NCI-H526 (cell line): ENCODE results near the gene KMT2E.
A peak's percentile ranks its signal among the peaks of the same experiment; 100 is the strongest.

Experiments
- DNase-seq, 2 experiments: peaks; one replicate each; lab custom pipeline; 2025; lab: John Stamatoyannopoulos, UW

Gene KMT2E

DNA sequence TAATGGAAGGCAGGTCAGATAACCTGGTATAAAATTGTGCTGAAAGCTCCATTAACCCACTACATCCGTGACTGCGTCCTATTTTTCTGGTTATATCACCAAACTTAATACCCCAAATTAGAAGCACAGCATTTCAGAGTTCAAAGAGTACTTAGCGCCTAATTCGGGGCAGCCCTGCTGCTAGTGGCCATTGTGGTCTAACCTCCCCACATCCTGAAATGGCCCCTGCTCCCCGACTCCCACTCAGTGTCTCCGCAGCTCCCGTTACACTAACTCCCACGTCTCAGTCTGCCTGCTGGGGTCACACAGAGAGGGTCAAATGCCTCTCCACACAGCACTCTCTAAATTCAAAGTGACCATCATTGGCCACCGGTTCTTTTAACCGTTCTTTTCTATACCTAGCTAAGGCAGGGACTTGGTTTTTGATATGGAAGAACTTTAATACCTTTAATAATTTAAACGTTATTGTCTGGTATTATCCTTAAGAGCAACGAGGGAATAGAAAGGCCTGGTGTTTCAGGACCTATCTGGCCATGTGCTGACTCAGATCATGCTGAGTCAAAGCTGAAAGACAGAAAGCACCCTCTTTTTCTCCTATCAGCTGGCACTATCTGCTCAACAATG, 117.1 kb downstream of the KMT2E start:
- DNase-seq = no peak

DNA sequence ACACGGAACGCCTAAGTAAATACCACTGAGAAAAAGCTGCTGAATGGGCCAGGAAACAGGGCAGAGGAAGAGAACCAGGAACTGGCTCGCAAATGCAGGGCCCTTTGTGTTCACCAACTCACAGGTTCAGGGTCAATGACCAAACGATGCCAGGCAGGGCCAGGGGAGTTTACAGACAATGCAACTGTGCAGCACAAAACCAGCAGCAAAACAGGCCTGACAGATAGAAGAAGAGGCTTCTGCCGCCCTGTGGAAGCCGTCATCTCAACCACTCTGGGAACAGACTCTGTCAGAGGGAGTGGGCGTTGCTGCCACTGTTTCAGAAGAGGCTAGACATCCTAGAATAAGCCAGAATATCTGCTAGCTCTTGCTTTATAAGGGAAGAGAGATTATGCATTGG, 117.9 kb downstream of the KMT2E start:
- DNase-seq = no peak

DNA sequence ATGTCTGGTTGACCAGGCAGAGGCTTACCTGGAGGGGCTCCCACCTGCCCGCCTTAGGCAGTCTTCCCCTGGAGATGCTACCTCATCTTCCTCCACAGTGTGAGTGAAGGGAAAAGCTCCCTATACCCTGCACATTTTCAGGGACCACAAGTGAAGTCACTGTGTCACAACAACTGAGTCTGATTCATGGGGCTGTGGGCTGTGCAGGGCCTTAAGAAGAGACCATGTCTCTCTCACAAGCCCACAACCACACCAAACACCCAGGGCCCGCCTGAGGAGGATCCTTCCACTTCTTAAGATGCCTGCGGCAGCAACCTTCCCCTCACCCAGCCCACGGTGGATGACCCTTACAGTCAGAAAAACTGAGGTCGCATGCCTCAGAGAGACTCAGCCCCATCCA, 118.3 kb downstream of the KMT2E start:
- no peak for DNase-seq

DNA sequence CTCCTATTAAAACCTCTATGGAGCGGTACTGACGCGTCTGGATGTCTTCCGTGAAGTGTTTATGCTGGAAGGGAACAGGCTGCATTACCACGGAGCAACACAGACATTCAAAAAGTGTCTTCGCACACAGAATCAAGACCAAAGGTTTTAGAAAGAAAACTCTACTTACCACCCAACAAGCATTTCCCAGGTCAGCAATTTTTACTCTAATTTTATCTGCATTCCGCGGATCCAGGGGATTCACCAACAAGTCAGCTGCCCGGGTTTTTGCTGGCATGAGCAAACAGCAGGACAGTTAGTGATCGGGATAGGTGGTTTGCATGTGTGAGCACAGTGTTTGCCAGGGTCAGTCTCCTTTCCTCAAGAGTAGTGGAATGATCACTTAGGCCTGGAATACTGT, 118.8 kb downstream of the KMT2E start:
- no peak for DNase-seq

DNA sequence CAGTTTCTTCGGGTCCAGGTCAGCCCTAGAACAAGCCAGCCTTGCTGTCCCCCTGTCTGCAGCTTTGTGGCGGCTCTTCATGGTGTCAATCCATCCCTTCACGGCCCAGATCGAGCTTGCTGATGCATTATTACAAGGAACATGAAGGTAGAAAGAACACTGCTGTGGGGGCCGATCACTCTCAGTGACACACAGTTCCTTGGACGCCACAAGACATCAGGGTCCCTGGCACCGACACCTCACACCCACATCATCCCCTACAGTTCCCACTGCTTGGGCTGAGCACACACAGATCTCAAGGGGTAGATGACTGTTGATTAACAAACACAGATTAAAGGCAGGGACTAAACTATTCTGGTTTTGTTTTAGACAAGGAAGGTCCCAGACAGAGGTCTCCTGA, 119.4 kb downstream of the KMT2E start:
- no peak for DNase-seq

DNA sequence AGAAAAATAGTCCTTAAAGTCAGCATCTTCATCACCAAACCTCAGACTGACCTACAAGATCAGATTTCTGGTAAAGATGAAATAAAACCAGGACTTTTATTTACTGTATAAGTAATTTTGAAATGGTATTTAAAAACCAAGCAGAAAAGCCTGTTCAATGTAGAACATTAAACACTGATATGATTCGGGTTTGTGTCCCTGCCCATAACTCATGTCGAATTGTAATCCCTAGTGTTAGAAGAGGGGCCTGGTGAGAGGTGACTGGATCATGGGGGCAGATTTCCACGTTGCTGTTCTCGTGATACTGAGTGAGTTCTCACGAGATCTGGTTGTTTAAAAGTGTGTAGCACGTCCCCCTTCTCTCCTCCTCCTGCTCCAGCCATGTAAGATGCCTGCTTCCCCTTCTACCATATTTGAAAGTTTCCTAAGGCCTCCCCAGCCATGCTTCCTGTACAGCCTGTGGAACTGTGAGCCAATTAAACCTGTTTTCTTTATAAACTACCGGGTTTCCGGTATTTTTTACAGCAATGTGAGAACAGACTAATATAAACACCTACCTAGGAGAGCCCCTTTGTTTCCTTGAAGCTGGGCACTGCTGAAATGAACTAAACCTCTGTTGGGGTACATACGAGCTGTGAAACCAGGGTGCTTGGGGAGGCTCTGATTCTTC, 120.1 kb downstream of the KMT2E start:
- no peak for DNase-seq

DNA sequence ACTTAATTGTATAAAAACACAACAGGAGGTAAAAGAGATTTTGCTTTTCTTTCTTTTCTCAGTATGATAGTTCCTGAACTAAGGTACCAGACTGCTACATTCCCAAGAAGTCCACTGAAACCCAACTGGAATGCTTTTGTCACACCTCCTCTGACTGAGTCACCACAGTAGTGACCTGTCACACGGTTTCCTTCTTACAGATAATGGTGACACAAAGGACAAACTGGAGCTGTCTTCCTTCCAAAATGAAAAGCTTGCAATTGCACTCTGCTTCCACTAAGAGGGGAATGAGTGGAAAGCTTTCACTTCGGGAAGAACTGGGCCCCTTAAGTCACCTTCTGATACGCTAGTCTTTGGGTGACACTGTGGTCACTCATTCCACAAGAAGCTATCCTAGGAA, 122.2 kb downstream of the KMT2E start:
- DNase-seq = no peak

DNA sequence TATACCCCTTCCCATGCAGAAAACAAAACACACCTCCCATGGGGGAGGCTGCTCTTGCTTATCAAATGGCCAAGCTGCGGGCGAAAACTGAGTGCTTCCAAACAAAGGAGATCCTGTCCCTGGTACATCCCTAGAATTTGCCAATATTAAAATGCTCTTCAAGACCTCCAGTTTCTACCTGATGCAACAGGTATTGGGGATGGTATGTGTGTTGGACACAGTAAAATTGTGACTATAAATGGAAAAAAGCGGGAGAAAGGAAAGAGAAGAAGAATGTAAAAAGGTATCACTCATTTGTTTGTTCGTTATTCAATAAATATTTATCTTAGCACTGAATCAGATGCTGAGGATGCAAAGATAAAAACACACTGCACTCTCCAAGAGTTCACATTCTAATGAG, 123.9 kb downstream of the KMT2E start:
- no peak for DNase-seq

DNA sequence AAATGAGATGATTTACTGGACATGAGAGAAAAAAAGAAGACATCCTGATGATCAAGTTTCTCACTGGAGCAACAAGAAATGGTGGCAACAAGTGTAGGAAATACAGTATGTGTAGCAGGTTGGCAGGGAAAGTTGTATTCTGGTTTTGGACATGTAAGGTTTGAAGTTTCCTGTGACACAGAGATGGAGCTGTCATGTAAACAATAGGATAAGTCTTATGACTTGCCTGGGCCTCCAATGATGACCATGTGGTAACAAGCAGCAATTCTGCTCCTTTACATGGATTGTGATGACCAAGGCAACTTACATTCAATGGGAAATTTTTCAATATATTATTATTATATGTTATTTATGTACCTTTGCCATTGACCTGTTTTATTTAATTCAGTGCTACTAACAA, 125.4 kb downstream of the KMT2E start:
- no peak for DNase-seq

DNA sequence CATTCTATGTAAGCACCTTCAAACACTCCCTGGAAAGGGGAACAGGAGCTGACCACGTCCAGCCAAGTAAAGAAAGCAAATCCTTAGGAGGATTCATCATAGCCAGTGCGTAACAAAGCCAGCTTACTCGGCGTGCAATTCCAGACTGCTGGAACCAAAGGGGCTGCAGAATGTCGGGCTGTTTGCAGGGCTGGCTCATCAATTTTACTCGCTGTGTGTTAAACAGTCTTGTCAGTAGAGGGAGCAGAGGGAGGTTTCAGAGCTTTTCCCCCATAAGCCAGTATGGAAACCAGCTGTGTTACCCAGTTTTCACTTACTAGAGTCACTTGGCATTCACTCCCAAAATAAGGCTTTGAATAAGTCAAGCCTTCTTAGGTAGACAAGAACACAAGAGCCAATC, 127.1 kb downstream of the KMT2E start:
- DNase-seq = peak in 1 of 2 experiments; percentile 53

DNA sequence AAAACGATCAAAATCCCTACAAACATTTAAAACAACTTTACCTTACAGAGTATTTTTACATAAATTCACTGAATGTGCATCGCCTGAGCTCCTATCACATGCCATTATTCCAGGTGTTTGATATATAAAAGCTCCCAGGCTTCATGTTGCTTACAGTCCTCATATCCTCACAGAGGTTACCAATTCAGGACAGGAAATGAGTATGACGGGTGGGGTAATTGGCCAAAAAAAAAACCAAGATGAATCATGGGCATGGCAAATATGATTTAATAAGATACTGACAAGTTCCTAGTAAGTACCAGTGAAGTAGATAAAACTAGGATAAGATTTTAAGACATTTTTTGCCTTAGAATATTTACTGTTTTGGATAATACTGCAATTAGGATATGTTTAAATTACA, 135.8 kb downstream of the KMT2E start:
- no peak for DNase-seq

DNA sequence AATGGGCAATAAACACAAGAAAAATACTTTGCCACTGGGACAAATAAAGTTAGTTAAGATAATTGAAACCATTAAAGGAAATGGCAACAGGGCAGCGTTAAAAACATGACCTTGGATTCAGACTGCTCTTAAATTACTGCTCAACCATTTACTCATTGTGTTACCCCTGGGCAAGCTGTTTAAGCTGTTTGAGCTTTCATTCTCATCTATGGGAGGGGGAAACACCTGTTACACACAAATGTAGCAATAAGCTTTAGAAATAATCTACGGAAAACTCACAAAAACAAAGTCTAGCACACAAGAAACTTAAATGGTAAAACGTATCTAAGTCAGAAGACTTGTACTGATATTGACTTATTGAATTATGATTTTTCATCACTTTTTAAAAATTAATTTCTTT, 137.1 kb downstream of the KMT2E start:
- DNase-seq = no peak

DNA sequence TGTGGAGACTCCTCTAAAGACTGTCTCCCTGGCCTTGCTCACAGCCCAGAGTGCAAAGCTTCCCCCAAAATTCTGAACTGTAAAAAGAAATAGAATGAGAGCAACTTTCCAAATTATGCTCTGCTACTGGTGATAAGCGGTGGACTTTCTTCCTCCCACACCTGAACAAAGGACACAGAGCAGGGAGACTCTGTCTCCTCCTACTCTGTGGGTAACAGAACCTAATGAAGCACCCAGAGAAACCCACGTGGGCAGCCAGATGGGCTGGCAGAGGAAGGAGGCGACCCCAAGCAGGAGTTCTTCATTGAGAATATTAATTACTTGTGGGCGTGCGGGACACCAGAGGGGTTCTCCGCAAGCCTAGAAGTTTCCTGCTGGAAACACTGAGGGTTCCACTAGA, 139.5 kb downstream of the KMT2E start:
- DNase-seq = no peak

DNA sequence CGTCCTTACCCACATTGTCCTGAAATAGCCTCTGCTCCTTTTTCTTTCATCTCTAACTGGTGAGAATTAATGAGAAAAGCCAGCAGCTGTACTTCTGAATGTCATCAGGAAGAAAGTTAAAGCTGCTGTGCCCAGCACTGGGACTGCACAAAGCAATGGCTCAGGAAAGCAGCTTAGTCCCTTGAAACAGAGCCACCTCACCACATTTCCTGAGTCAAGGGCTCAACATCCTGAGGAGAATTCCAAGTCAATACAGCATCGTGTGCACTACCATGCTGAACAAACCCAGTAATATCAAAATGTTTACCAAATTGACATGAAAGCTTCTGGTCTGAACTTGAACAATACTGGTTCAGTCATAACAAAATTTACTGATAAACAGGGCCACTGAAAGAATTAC, 140.1 kb downstream of the KMT2E start:
- DNase-seq = no peak

DNA sequence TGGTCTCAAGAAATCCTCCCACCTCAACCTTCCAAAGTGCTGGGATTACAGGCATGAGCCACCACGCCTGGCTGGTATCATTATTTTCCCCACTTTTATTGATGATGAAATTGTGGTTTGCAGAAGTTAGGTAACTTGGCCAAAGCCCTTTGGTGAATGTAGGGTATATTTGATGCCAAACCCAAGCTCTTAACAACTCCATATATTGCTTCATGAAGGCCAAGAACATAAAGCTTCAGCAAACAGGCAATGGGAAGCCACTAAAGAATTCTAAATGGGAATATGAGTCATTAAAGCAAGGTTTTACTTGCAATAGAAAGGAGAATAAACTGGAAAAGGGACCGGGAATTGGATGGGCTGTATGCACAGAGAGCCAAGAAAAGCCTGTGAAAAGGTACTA, 142.7 kb downstream of the KMT2E start:
- no peak for DNase-seq

DNA sequence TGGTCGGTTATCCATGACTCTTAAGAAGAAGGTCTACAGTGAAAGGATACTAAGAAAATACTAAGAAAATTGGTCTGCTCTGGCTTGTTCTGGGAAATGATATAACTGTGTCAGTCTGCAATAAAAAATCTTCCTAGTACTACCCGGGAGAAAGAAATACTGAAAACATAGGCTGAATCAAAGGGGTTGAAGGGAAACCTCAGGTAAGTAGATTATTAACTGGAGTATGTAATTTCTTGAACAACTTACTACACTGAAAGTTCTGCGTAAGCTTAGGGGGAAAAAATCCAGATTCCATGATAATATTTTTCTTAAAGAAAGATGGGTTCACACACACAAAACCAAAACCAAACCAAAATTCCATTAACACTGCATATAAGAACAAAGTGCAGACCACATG, 143.3 kb downstream of the KMT2E start:
- DNase-seq = no peak

DNA sequence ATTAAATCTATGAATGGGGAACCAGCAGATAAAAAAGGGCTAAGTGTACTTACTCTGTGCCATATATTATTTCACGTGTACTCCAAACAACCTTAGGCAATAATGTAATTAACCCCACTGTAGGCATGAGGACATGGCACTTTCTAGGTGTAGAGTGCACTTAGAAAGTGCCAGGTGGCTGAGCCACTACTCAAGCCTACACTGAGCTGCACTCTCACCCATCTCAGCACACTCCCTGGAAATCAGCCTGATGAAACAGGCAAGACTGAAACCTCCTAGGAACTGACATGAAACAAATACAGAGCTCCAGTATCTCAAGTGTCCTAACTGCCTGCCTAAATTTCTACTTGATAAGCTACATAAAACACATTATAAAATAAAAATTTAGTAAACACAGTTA, 147.4 kb downstream of the KMT2E start:
- DNase-seq = no peak
